Activated T-helper 9 cell treated with anti-CD3 and anti-CD28 coated beads, Interleukin-2, amount 50 U/mL, for 16 hours (primary cell): ENCODE results near the gene TK2.
"Not testable (repeated sequence)": the region's sequence is repeated elsewhere in the genome, so short reads cannot be mapped to it uniquely, and the experiment has no call there.

Source experiments
- DNase-seq: peaks from one replicate; pipeline ENCODE4 v3.0.0-alpha.2; 2020; ENCODE audit warnings: low read depth

Gene TK2

DNA sequence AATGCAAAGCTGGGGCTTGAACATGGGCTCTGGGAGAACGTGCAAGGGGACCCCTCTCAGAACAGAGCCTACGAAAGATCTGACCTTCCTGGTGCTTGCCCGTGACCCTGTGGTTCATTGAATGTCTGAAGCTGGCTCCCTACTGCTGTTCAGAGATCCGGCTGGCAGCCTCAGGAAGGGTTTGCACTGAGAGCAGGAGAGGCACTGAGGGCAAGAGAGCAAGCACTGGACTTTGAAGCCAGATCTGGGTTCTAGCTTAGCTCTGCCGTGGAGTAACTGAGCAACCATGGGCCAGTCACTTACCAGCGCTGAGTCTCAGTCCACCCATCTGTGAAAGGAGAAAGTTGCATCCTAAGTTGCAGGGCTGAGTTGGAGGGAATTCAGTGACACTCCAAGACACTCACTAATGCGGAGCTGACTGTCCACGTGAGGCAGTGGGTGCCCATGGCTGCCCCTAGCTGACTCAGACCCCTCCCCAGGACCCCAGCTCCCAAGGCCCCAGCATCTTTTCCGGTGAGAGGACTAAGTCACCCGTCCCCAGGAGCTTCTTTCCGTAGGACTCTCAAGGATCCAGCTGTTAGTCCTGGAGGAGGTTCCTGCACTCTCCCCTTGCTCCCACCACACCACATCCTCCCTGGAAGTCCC, 81.5 kb downstream of the TK2 start:
- DNase-seq: no peak

GRCh38 chr16:66467611-66468010, 82.3 kb downstream of the TK2 start:
- DNase-seq: no peak

DNA sequence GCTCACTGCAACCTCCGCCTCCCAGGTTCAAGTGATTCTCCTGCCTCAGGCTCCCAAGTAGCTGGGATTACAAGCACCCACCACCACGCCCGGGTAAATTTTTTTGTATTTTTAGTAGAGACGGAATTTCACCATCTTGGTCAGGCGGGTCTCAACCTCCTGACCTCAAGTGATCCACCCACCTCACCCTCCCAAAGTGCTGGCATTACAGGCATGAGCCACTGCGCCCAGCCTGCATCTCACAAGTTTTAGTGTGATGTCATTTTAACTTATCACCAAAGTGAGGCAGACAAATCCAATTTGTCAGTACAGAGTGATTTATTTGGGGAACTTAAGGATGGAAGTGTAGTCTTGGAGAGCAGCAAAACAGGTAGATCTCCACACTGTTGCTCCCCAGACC, 83.3 kb downstream of the TK2 start:
- not testable (repeated sequence) for DNase-seq

- not testable (repeated sequence) for DNase-seq
These were observed 84.0 kb downstream of the TK2 start for GRCh38 chr16:66465946-66466345.

GRCh38 chr16:66462912-66463311, 87.0 kb downstream of the TK2 start:
- DNase-seq: no peak

GRCh38 chr16:66460703-66461102, 89.2 kb downstream of the TK2 start:
- DNase-seq: no peak

GRCh38 chr16:66459878-66460277, 90.0 kb downstream of the TK2 start:
- DNase-seq: no peak

- no peak for DNase-seq
These were observed 91.1 kb downstream of the TK2 start for GRCh38 chr16:66458853-66459252.

DNA sequence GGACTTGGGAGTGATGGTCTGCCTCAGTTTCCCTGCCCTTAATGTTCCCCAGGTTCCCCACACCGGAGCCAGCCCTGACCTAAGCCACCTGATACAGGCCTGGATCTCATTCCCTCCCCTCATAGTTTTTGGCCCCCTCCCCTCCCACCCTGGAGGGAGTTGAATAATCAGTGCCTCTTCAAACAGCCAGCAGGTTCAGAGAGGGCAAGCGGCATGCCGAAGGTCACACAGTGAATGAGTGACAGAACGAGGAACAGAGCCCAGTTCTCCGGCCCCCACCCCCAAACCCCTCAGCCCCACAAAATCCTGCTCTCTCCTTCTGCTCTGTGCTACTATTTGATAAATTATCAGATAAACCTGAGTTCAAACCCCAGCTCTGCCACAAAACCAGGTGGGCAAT, 91.6 kb downstream of the TK2 start:
- no peak for DNase-seq
